Panc1 (cell line): ENCODE data around the gene NGB. TPM values are rescaled to one million over a fixed set of nuclear protein-coding genes. Genes with fewer than 3 reads are reported as not detected.

Experiments used
- ATAC-seq: fragments of 200-7000 bp; cut with Tn5 transposase; 2 replicates; pipeline ENCODE4 v1.9.1; 2020; ENCODE audit warnings: mild to moderate bottlenecking, moderate library complexity
- BruUV-seq: library from RNA; stranded (reverse); fragments of 400-500 nt; replicated peaks from 2 replicates; lab custom pipeline; 2021; lab: Mats Ljungman, UMichigan
- CTCF ChIA-PET: fragments of 300-600 bp; sonication (Branson Sonifier 250); formaldehyde crosslinking; loops from one replicate; lab custom pipeline; 2022; ENCODE audit warnings: antibody characterized with exemption; lab: Charles Lee
- POLR2A ChIA-PET: fragments of 300-600 bp; sonication (Branson Sonifier 250); formaldehyde crosslinking; loops from one replicate; lab custom pipeline; 2022; ENCODE audit warnings: antibody characterized with exemption; lab: Charles Lee
- DNase-seq: peaks from one replicate; pipeline ENCODE4 v3.0.0-alpha.2; 2010; ENCODE audit warnings: low read depth, low spot score
- H3K27ac ChIP-seq: 2 replicates; pipeline ENCODE4 v1.5.1; 2011; ENCODE audit warnings: mild to moderate bottlenecking, low read length, inconsistent platforms
- H3K27me3 ChIP-seq: fragments of 200-500 bp; sonication (Bioruptor generic); 2 replicates; pipeline ENCODE4 v1.6.0; 2014; ENCODE audit warnings: low read length, inconsistent platforms; ENCODE audit not compliant: control insufficient read depth, insufficient read depth
- H3K36me3 ChIP-seq: fragments of 200-500 bp; sonication (Bioruptor generic); 2 replicates; pipeline ENCODE4 v1.5.1; 2014; ENCODE audit warnings: inconsistent platforms, mild to moderate bottlenecking, low read length, moderate library complexity; ENCODE audit not compliant: control insufficient read depth, insufficient read depth
- H3K4me1 ChIP-seq: 2 replicates; pipeline ENCODE4 v1.5.1; 2011; ENCODE audit warnings: inconsistent platforms, mild to moderate bottlenecking, low read length, moderate library complexity; ENCODE audit not compliant: control insufficient read depth, insufficient read depth
- H3K4me3 ChIP-seq, 2 experiments: 2 replicates each; pipeline ENCODE4 v1.5.1; 2011 to 2012; ENCODE audit warnings: low read depth in 2 of 2, low read length in 2 of 2, mild to moderate bottlenecking in 2 of 2, inconsistent platforms in 1 of 2, moderate library complexity in 1 of 2
- H3K9me3 ChIP-seq: fragments of 200-500 bp; sonication (Bioruptor generic); 2 replicates; pipeline ENCODE4 v1.5.1; 2014; ENCODE audit warnings: low read depth, mild to moderate bottlenecking, inconsistent platforms, low read length, moderate library complexity; ENCODE audit not compliant: control insufficient read depth, insufficient read depth
- CTCF ChIP-seq: fragments of 450-650 bp; IDR thresholded peaks from 2 replicates; pipeline ENCODE4 v1.5.1; 2017; ENCODE audit warnings: mild to moderate bottlenecking
- POLR2AphosphoS5 ChIP-seq: IDR thresholded peaks from 2 replicates; pipeline ENCODE4 v1.6.1; 2012; ENCODE audit warnings: mild to moderate bottlenecking, low read depth, low read length, moderate library complexity
- SIN3A ChIP-seq: IDR thresholded peaks from 2 replicates; pipeline ENCODE4 v1.6.1; 2012; ENCODE audit warnings: low read depth, mild to moderate bottlenecking, low read length, moderate library complexity, borderline replicate concordance; ENCODE audit not compliant: insufficient read depth
- TCF7L2 ChIP-seq: IDR thresholded peaks from 2 replicates; pipeline ENCODE4 v1.6.1; 2011; ENCODE audit warnings: mild to moderate bottlenecking, low read depth, low read length, inconsistent platforms
- in situ Hi-C: cut with HindIII; loops from 2 replicates; pipeline ENCODE4 v1.10.0; 2016; ENCODE audit warnings: low sequenced_read_pairs, low pct_unique_long_range_greater_than_20kb
- intact Hi-C: fragments of 100-400 bp; cut with micrococcal nuclease; formaldehyde crosslinking; loops from one replicate; pipeline ENCODE4 v1.10.0; 2022; ENCODE audit not compliant: unreplicated experiment
- total RNA-seq: library from RNA; stranded (reverse); gene quantifications from one replicate; pipeline ENCODE4 v1.2.1, GENCODE V29; 2021; ENCODE audit not compliant: unreplicated experiment
- TF ChIP-seq, protein P1 (sequence below), 2 experiments: IDR thresholded peaks; 2 replicates each; pipeline ENCODE4 v1.6.1; 2011 to 2012; ENCODE audit warnings: low read depth in 2 of 2, control low read depth in 1 of 2, low read length in 1 of 2, mild to moderate bottlenecking in 1 of 2, moderate library complexity in 1 of 2; ENCODE audit not compliant: insufficient read depth in 1 of 2

The NGB gene
- total RNA-seq, 1 experiment from 2014 or later = not detected

DNA sequence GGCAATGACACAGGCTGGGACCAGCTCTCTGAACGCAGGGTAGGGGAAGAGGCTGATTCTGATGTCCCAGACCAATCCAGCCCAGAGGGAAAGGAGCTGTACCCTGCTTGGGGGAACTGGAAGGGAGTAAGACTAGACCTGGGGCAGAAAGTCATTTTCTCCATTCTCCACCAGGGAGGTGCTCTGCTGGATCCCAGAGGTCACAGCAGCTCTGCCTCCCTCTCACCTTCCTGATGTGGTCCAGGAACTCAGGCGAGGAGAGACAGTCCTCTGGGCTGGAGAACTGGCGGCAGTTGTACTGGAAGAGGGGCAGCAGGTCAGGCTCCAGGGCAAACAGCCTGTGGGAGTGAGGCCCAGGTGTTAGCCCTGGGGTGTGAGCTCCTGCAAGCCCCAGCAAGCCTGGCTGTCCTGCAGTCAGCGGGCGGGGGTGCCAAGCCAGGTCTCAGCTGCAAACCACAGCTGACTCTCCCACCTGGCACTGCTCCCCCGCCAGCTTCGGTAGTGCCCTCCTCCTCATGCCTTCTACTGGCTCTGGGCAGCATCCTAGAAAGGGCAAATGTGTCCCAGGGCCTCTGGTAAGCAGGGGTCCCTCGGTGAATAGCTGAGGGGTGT is 1.9 kb downstream of the NGB start:
- H3K9me3 ChIP-seq = no peaks in the 10 kb centered on the region
- DNase-seq (no peak), ATAC-seq (peak; percentile 46)
- ChIA-PET POLR2A (interaction anchor here (0.6 to 0.7 kb wide), 2 partner anchors 129 to 171 kb away, joined by 3 to 5 read pairs; partner anchors contain the start of gene CIPC), CTCF (interaction anchor here (0.7 kb wide), 1 partner anchor 370 kb away, joined by 3 read pairs; no protein-coding TSS in a partner anchor)
- BruUV-seq = no TSS peak
- H3K36me3 ChIP-seq = no peaks in the 10 kb centered on the region
- no peak overlapping the region for H3K27ac ChIP-seq
- H3K27me3 ChIP-seq = no peaks in the 10 kb centered on the region
- intact Hi-C loops = no loop called here
- H3K4me3 ChIP-seq = no peak overlapping the region
- in situ Hi-C loops = no loop called here
- peaks cover 4% of the 10 kb centered on the region for H3K4me1 ChIP-seq
- TF ChIP-seq POLR2AphosphoS5 (no peak), TCF7L2 (no peak), CTCF (no peak), SIN3A (no peak)
- TF ChIP-seq, protein P1, sequence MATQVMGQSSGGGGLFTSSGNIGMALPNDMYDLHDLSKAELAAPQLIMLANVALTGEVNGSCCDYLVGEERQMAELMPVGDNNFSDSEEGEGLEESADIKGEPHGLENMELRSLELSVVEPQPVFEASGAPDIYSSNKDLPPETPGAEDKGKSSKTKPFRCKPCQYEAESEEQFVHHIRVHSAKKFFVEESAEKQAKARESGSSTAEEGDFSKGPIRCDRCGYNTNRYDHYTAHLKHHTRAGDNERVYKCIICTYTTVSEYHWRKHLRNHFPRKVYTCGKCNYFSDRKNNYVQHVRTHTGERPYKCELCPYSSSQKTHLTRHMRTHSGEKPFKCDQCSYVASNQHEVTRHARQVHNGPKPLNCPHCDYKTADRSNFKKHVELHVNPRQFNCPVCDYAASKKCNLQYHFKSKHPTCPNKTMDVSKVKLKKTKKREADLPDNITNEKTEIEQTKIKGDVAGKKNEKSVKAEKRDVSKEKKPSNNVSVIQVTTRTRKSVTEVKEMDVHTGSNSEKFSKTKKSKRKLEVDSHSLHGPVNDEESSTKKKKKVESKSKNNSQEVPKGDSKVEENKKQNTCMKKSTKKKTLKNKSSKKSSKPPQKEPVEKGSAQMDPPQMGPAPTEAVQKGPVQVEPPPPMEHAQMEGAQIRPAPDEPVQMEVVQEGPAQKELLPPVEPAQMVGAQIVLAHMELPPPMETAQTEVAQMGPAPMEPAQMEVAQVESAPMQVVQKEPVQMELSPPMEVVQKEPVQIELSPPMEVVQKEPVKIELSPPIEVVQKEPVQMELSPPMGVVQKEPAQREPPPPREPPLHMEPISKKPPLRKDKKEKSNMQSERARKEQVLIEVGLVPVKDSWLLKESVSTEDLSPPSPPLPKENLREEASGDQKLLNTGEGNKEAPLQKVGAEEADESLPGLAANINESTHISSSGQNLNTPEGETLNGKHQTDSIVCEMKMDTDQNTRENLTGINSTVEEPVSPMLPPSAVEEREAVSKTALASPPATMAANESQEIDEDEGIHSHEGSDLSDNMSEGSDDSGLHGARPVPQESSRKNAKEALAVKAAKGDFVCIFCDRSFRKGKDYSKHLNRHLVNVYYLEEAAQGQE (IDR thresholded peaks at IDR 0.05; ENCODE audit: insufficient read depth in 1 of 2, low read depth in 2 of 2, low read length in 1 of 2) = no peak

DNA sequence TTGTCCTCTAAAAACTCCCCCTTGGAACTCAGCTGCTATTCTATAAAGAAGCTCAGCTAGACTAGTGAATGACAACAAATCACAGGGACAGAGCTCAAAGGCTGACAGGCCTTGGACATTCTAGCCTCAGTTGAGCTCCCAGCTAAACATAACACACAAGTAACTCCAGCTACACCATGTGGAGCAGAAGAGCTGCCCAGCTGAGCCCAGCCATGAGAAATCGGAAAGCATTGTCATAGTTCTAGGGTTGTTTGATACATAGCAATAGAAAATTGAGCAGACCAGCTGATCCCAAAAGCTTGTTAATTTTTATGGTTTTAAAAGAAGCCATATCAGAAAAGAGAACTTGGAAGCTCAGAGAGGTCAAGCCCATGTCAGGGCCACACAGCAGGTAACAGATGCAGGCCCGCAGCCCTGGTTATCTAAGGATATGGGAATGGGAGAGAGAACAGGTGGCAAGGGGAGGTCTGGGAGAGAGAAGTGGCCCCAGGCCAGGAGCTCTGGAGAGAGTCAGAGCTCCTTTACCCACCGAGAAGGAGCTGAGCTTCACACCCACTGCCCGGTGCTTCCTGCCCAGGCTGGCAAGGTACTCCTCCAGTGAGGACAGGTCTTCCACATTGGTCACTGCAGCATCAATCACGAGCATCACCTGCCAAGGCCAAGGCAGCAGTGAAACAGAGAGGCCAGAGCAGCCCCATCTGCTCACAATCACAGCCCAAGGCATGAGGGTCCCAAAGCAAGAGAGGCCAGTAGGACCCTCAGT is 2.9 kb downstream of the NGB start:
- Histone ChIP-seq H3K9me3 (no peaks in the 10 kb centered on the region), H3K27ac (no peak overlapping the region), H3K4me1 (peaks cover 4% of the 10 kb centered on the region), H3K4me3 (no peak overlapping the region), H3K36me3 (no peaks in the 10 kb centered on the region), H3K27me3 (no peaks in the 10 kb centered on the region)
- ChIA-PET POLR2A (interaction anchor here (0.6 kb wide), 1 partner anchor 318 kb away, joined by 3 read pairs; no protein-coding TSS in a partner anchor), CTCF (no interaction called here)
- ATAC-seq = no peak
- TF ChIP-seq, protein P1 (IDR thresholded peaks at IDR 0.05; ENCODE audit: insufficient read depth in 1 of 2, low read depth in 2 of 2, low read length in 1 of 2) = no peak
- TF ChIP-seq CTCF = no peak
- TF ChIP-seq POLR2AphosphoS5 = no peak
- TF ChIP-seq SIN3A = no peak
- TF ChIP-seq TCF7L2 = no peak
- BruUV-seq = no TSS peak
- in situ Hi-C loops = no loop called here
- intact Hi-C loops = no loop called here
- no peak for DNase-seq
